H1 (cell line): ENCODE results near the gene CAD.
"Not testable (repeated sequence)": the region's sequence is repeated elsewhere in the genome, so short reads cannot be mapped to it uniquely, and the experiment has no call there.

Experiments used
- BRCA1 ChIP-seq: IDR thresholded peaks from 2 replicates; pipeline ENCODE4 v1.6.1; 2012; ENCODE audit warnings: low read depth, low read length, improper control_type of control experiment
- CTCF ChIP-seq, 3 experiments: IDR thresholded peaks; 1 replicate in 2 of 3; 2 replicates in 1 of 3; pipeline versions ENCODE4 v1.5.1 to v1.6.1; 2011; ENCODE audit warnings: low read length in 3 of 3, mild to moderate bottlenecking in 3 of 3, inconsistent platforms in 2 of 3, low read depth in 1 of 3, moderate library complexity in 1 of 3; ENCODE audit not compliant: insufficient read depth in 1 of 3; ENCODE audit errors: control extremely low read depth in 1 of 3
- EGR1 ChIP-seq: IDR thresholded peaks from 2 replicates; pipeline ENCODE4 v1.6.1; 2011; ENCODE audit warnings: low read depth, low read length, borderline replicate concordance
- EZH2 ChIP-seq: fragments of 200-600 bp; sonication (generic); IDR thresholded peaks from 2 replicates; pipeline ENCODE4 v1.7.1; 2012; ENCODE audit warnings: low read depth, mild to moderate bottlenecking, moderate library complexity, low read length, inconsistent platforms; ENCODE audit not compliant: severe bottlenecking
- GTF2F1 ChIP-seq: IDR thresholded peaks from 2 replicates; pipeline ENCODE4 v1.6.1; 2012; ENCODE audit warnings: low read depth, low read length, improper control_type of control experiment, borderline replicate concordance
- SAP30 ChIP-seq: fragments of 300-600 bp; sonication (generic); IDR thresholded peaks from 2 replicates; pipeline ENCODE4 v1.7.1; 2012; ENCODE audit warnings: low read length, moderate library complexity, mild to moderate bottlenecking, inconsistent platforms; ENCODE audit not compliant: insufficient read depth, insufficient replicate concordance

- TF ChIP-seq EZH2; CTCF (IDR thresholded peaks at IDR 0.05; ENCODE audit: control extremely low read depth in 1 of 3, insufficient read depth in 1 of 3, low read depth in 1 of 3, low read length in 3 of 3); SAP30; EGR1; GTF2F1; BRCA1: not testable (repeated sequence)
These were observed 51.1 kb downstream of the CAD start for GRCh38 chr2:27268296-27268695.
